Measurements from ENCODE around the gene NTSR1.

The NTSR1 gene

GRCh38 chr20:62799873-62800272, 91.2 kb downstream of the NTSR1 start:
- no peak overlapping the region for H3K4me3 ChIP-seq (replicated peaks; ENCODE audit: low read depth, low read length)
- TF ChIP-seq CTCF (IDR thresholded peaks at IDR 0.05; ENCODE audit: low read length, missing control alignments): no peak
- DNase-seq (ENCODE audit: low read depth): no peak

- TF ChIP-seq CTCF (IDR thresholded peaks at IDR 0.05; ENCODE audit: low read length, missing control alignments): no peak
- no peak overlapping the region for H3K4me3 ChIP-seq (replicated peaks; ENCODE audit: low read depth, low read length)
- DNase-seq (ENCODE audit: low read depth): no peak
Measured at GRCh38 chr20:62800314-62801259, 92.0 kb downstream of the NTSR1 start.

- TF ChIP-seq CTCF (IDR thresholded peaks at IDR 0.05; ENCODE audit: low read length, missing control alignments): no peak
- DNase-seq (ENCODE audit: low read depth): no peak
- no peak overlapping the region for H3K4me3 ChIP-seq (replicated peaks; ENCODE audit: low read depth, low read length)
Measured at GRCh38 chr20:62801284-62802010, 92.8 kb downstream of the NTSR1 start.

GRCh38 chr20:62802026-62802712, 93.5 kb downstream of the NTSR1 start:
- DNase-seq (ENCODE audit: low read depth): no peak
- TF ChIP-seq CTCF (IDR thresholded peaks at IDR 0.05; ENCODE audit: low read length, missing control alignments): no peak
- no peak overlapping the region for H3K4me3 ChIP-seq (replicated peaks; ENCODE audit: low read depth, low read length)

GRCh38 chr20:62804021-62804626, 95.5 kb downstream of the NTSR1 start:
- peak overlapping the region; percentile 72 for H3K4me3 ChIP-seq (replicated peaks; ENCODE audit: low read depth, low read length)
- no peak for TF ChIP-seq CTCF (IDR thresholded peaks at IDR 0.05; ENCODE audit: low read length, missing control alignments)
- DNase-seq (ENCODE audit: low read depth): no peak

- peak within 1 kb of the TSS; percentile 72 for H3K4me3 ChIP-seq (replicated peaks; ENCODE audit: low read depth, low read length)
- no peak for TF ChIP-seq CTCF (IDR thresholded peaks at IDR 0.05; ENCODE audit: low read length, missing control alignments)
- peak; percentile 47 for DNase-seq (ENCODE audit: low read depth)
Measured at GRCh38 chr20:62804627-62805154, 96.1 kb downstream of the NTSR1 start, which contains the start of gene OGFR. TSS of gene OGFR (plus strand) at chr20:62804835. CDS start at chr20:62804860, 25 bp downstream.
